H1 (cell line): ENCODE data around the gene MUC2. TPM values are rescaled to one million over a fixed set of nuclear protein-coding genes. Genes with fewer than 3 reads are reported as not detected.

Experiments
- FOSL1 ChIP-seq: IDR thresholded peaks from 2 replicates; pipeline ENCODE4 v1.6.1; 2011; ENCODE audit warnings: mild to moderate bottlenecking, low read depth, low read length, moderate library complexity; ENCODE audit not compliant: insufficient read depth
- POU5F1 ChIP-seq: IDR thresholded peaks from 2 replicates; pipeline ENCODE4 v1.6.1; 2011; ENCODE audit warnings: low read depth, mild to moderate bottlenecking, low read length, moderate library complexity
- SUZ12 ChIP-seq: fragments of 200-600 bp; sonication (generic); IDR thresholded peaks from 2 replicates; pipeline ENCODE4 v1.6.1; 2012; ENCODE audit warnings: mild to moderate bottlenecking, inconsistent platforms, low read length, moderate library complexity, mixed read lengths
- polyA plus RNA-seq, 7 experiments: library from polyadenylated mRNA; depleted of rRNA in 3 of 7; stranded (reverse) in 5 of 7; unstranded in 2 of 7; fragments of >200 nt in 5 of 7; fragments of 200-250 nt in 2 of 7; gene quantifications; 1 replicate in 5 of 7; 2 replicates in 1 of 7; 4 replicates in 1 of 7; pipeline versions ENCODE4 v1.2.1 to v1.2.3, GENCODE V29; 2011 to 2013; ENCODE audit warnings: missing spikeins in 2 of 7, mixed read lengths in 2 of 7
- total RNA-seq: library from RNA; stranded (reverse); fragmentation: NEBNext Ultra II Directional; extraction: Animal tissue kit (Norgen Biotek cat#: 25700); gene quantifications from 2 replicates; pipeline ENCODE4 v1.2.1, GENCODE V29; 2021
- TF ChIP-seq, protein P1 (sequence below), 3 experiments: IDR thresholded peaks; 1 replicate in 2 of 3; 2 replicates in 1 of 3; pipeline versions ENCODE4 v1.5.1 to v1.6.1; 2011; ENCODE audit warnings: low read length in 3 of 3, mild to moderate bottlenecking in 3 of 3, inconsistent platforms in 2 of 3, low read depth in 1 of 3, moderate library complexity in 1 of 3; ENCODE audit not compliant: insufficient read depth in 1 of 3; ENCODE audit errors: control extremely low read depth in 1 of 3

Gene MUC2
- total and polyA plus RNA-seq, 2 of the 8 experiments (the other 6 are each of a cell fraction or from before 2014, with no cell fraction given): not detected

DNA sequence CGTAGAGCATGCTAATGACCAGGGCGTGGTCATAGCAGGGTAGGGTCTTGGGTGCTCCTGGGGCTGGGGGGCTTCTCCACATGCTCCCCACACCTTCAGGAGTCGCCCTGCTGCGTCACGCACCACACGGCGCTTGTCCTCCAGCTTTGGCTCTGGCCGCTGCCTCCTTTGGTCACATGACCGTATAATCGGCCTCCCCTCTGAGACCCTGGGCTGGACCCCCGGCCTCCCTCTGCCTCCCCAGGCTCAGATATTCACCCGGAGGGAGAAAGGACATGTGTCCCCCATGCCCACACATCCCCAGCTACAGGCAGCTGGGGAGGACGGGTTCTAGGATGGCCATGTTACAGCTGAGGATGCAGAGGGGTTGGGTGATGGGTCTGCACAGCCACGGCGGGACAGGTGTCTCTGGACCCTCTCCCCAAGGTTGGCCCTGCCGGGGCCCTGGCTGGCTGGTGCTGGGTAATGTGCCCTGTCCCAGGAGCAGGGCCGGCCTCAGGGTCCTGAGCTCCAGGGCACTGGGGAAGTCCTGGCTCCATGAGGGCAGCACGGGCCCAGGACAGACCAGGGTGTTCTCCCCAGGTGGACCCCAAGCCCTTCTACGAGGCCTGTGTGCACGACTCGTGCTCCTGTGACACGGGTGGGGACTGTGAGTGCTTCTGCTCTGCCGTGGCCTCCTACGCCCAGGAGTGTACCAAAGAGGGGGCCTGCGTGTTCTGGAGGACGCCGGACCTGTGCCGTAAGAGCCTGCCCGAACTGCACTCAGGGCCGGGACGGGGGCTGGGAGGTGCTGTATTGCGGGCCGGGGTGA lies 14.5 kb downstream of the MUC2 start (continued):
- TF ChIP-seq POU5F1 (no peak), SUZ12 (no peak), FOSL1 (no peak)
- TF ChIP-seq, protein P1, sequence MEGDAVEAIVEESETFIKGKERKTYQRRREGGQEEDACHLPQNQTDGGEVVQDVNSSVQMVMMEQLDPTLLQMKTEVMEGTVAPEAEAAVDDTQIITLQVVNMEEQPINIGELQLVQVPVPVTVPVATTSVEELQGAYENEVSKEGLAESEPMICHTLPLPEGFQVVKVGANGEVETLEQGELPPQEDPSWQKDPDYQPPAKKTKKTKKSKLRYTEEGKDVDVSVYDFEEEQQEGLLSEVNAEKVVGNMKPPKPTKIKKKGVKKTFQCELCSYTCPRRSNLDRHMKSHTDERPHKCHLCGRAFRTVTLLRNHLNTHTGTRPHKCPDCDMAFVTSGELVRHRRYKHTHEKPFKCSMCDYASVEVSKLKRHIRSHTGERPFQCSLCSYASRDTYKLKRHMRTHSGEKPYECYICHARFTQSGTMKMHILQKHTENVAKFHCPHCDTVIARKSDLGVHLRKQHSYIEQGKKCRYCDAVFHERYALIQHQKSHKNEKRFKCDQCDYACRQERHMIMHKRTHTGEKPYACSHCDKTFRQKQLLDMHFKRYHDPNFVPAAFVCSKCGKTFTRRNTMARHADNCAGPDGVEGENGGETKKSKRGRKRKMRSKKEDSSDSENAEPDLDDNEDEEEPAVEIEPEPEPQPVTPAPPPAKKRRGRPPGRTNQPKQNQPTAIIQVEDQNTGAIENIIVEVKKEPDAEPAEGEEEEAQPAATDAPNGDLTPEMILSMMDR (IDR thresholded peaks at IDR 0.05; ENCODE audit: control extremely low read depth in 1 of 3, insufficient read depth in 1 of 3, low read depth in 1 of 3, low read length in 3 of 3): no peak
- TF ChIP-seq, all 59 proteins: peak for 0
